ENCODE data around the gene CASP2. TPM values are rescaled to one million over a fixed set of nuclear protein-coding genes. Genes with fewer than 3 reads are reported as not detected.

CASP2 gene
- total and polyA plus RNA-seq, 2 of the 13 experiments (the other 11 are each of a cell fraction or from before 2014, with no cell fraction given), result 10.2 to 13.7 TPM

DNA sequence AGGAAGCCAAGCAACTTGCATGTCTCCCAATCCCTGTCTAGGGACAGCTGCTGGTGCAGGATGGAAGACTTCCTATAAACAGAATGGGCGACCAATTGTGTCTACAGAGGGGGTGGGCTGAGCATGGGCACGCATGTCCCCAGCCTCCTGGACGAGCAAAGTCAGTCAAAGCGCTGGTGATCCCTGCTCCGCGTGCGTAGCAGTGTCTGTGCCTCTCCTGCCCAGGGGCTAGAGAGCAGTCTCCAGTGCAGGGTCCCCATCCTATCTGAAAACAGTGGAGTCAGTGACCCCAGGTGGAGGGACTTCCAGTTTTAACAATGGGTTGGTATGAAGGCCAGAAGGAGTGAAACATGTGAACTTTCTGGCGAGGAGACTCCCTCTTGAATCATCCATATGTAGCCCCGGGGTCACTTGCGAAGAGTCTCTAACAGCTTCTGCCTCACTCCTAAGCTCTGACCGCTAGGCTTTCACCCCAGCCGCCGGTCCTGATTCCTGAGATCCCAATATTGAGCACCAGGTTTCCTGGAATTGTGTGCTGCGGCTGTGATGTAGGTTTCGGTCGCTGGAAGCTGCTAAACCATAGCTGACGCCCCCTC is 714 bp upstream of the CASP2 start (continued):
- TF ChIP-seq GABPA (IDR thresholded peaks at IDR 0.05; ENCODE audit: low read depth, low read length), result no peak
- no peak for TF ChIP-seq GABPA (CRISPR knock-in tag; IDR thresholded peaks at IDR 0.05; ENCODE audit: low read depth)
- no peak for TF ChIP-seq ZBTB49 (CRISPR knock-in tag; IDR thresholded peaks at IDR 0.05; ENCODE audit: borderline replicate concordance)
- no peak for TF ChIP-seq TSC22D2 (CRISPR knock-in tag; IDR thresholded peaks at IDR 0.05; ENCODE audit: borderline replicate concordance)
- TF ChIP-seq, protein P1, sequence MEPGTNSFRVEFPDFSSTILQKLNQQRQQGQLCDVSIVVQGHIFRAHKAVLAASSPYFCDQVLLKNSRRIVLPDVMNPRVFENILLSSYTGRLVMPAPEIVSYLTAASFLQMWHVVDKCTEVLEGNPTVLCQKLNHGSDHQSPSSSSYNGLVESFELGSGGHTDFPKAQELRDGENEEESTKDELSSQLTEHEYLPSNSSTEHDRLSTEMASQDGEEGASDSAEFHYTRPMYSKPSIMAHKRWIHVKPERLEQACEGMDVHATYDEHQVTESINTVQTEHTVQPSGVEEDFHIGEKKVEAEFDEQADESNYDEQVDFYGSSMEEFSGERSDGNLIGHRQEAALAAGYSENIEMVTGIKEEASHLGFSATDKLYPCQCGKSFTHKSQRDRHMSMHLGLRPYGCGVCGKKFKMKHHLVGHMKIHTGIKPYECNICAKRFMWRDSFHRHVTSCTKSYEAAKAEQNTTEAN (CRISPR knock-in tag; conservative IDR thresholded peaks at IDR 0.05), result no peak
- no peak for TF ChIP-seq ZNF512 (CRISPR knock-in tag; IDR thresholded peaks at IDR 0.05)
- 0 out of 2 replicates have a peak, but pooled peaks have one; percentile 21 for TF ChIP-seq SATB2 (CRISPR knock-in tag; IDR thresholded peaks at IDR 0.05)
- TF ChIP-seq ZNF441 (CRISPR knock-in tag; IDR thresholded peaks at IDR 0.05; ENCODE audit: borderline replicate concordance), result no peak
- no peak for TF ChIP-seq ZNF766 (CRISPR knock-in tag; IDR thresholded peaks at IDR 0.05; ENCODE audit: borderline replicate concordance)
- TF ChIP-seq ZNF878 (CRISPR knock-in tag; IDR thresholded peaks at IDR 0.05), result 0 out of 2 replicates have a peak, but pooled peaks have one; percentile 11
- no peak for TF ChIP-seq KDM5A (IDR thresholded peaks at IDR 0.05; ENCODE audit: borderline replicate concordance, low read length)
- TF ChIP-seq, protein P2, sequence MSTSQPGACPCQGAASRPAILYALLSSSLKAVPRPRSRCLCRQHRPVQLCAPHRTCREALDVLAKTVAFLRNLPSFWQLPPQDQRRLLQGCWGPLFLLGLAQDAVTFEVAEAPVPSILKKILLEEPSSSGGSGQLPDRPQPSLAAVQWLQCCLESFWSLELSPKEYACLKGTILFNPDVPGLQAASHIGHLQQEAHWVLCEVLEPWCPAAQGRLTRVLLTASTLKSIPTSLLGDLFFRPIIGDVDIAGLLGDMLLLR (CRISPR knock-in tag; IDR thresholded peaks at IDR 0.05), result 0 out of 2 replicates have a peak, but pooled peaks have one; percentile 18
- 0 out of 2 replicates have a peak, but pooled peaks have one; percentile 15 for TF ChIP-seq KLF12 (CRISPR knock-in tag; IDR thresholded peaks at IDR 0.05; ENCODE audit: borderline replicate concordance)
- TF ChIP-seq PCBP1 (IDR thresholded peaks at IDR 0.05; ENCODE audit: borderline replicate concordance, low read depth, low read length), result no peak
- no peak for TF ChIP-seq CSRNP1 (CRISPR knock-in tag; IDR thresholded peaks at IDR 0.05)
- 0 out of 2 replicates have a peak, but pooled peaks have one; percentile 10 for TF ChIP-seq ZNF256 (CRISPR knock-in tag; conservative IDR thresholded peaks at IDR 0.05)
- no peak for TF ChIP-seq GTF2F1 (IDR thresholded peaks at IDR 0.05; ENCODE audit: low read length)
- TF ChIP-seq ZNF30 (CRISPR knock-in tag; IDR thresholded peaks at IDR 0.05), result no peak
- no peak for TF ChIP-seq ZNF512B (CRISPR knock-in tag; IDR thresholded peaks at IDR 0.05; ENCODE audit: borderline replicate concordance)
